ENCODE data around the gene IMMP2L.

Gene IMMP2L

DNA sequence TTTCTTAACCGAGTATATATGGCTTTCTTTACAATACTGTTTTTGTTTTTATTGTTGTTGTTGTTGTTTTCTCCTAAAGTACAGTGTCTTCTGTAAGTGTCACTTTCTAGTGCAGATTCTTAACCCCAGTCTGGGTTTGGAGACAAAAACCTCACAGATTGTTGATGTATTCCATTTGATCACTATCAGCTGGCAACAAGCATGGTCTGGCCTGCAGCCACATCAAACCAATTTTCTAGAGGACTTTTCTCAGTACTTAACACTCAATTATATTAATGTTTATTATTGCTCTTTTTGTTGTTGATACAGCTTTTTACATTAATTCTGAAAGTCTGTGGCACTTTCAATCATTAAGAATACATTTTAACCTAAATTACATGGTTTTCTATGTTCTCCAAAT is 454.3 kb downstream of the IMMP2L start:
- H3K4me3 ChIP-seq (ENCODE audit: control insufficient read depth, low read depth, low read length): no peak overlapping the region
- TF ChIP-seq CTCF (conservative IDR thresholded peaks at IDR 0.05; ENCODE audit: control insufficient read depth, insufficient read depth, low read depth, low read length): no peak
- DNase-seq (ENCODE audit: low read depth): no peak

GRCh38 chr7:111107579-111107978 is 454.7 kb downstream of the IMMP2L start:
- no peak overlapping the region for H3K4me3 ChIP-seq (ENCODE audit: control insufficient read depth, low read depth, low read length)
- no peak for TF ChIP-seq CTCF (conservative IDR thresholded peaks at IDR 0.05; ENCODE audit: control insufficient read depth, insufficient read depth, low read depth, low read length)
- peak; percentile 65 for DNase-seq (ENCODE audit: low read depth)

- DNase-seq (ENCODE audit: low read depth): no peak
- no peak for TF ChIP-seq CTCF (conservative IDR thresholded peaks at IDR 0.05; ENCODE audit: control insufficient read depth, insufficient read depth, low read depth, low read length)
- no peak overlapping the region for H3K4me3 ChIP-seq (ENCODE audit: control insufficient read depth, low read depth, low read length)
Observed at GRCh38 chr7:111105269-111105668, 457.0 kb downstream of the IMMP2L start.

GRCh38 chr7:111104710-111105109 is 457.6 kb downstream of the IMMP2L start:
- no peak for DNase-seq (ENCODE audit: low read depth)

DNA sequence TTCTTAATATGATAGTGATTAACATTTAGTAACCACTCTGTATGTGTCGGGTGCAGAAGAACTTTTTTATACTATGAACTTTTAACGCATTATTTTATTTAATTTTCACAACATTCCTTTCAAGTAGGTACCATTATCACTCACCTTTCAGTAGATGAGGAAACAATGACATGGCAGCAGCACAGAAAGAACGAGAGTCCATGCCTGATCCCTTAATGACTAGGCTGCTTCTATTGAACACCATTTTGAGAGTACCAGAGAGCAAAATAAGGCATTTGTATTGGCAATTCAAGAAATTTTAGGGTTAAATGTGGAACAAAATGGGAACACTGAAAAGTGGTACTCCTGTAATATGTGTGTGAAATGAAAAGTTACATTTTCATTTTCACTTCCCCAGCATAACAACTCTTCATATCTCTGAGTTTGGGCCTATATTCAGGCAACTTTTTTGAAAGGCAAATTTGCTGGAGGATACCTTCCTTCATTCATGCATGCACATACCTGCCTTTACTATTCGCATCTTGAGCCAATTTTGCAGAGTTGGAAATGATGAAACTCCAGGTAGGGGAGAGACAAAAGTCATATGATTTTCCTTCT is 458.5 kb downstream of the IMMP2L start:
- no peak for TF ChIP-seq CTCF (conservative IDR thresholded peaks at IDR 0.05; ENCODE audit: control insufficient read depth, insufficient read depth, low read depth, low read length)
- no peak for DNase-seq (ENCODE audit: low read depth)
- no peak overlapping the region for H3K4me3 ChIP-seq (ENCODE audit: control insufficient read depth, low read depth, low read length)

More at GRCh38 chr7:111104710-111105109, 457.6 kb downstream of the IMMP2L start:
- no peak overlapping the region for H3K4me3 ChIP-seq (ENCODE audit: control insufficient read depth, low read depth, low read length)
- no peak for TF ChIP-seq CTCF (conservative IDR thresholded peaks at IDR 0.05; ENCODE audit: control insufficient read depth, insufficient read depth, low read depth, low read length)

- no peak overlapping the region for H3K4me3 ChIP-seq (ENCODE audit: control insufficient read depth, low read depth, low read length)
- no peak for DNase-seq (ENCODE audit: low read depth)
- no peak for TF ChIP-seq CTCF (conservative IDR thresholded peaks at IDR 0.05; ENCODE audit: control insufficient read depth, insufficient read depth, low read depth, low read length)
Observed at GRCh38 chr7:111103136-111103535, 459.2 kb downstream of the IMMP2L start.
